HepG2 (cell line): Measurements from ENCODE around the gene MYL2. TPM values are rescaled to one million over a fixed set of nuclear protein-coding genes. Genes with fewer than 3 reads are reported as not detected.
A peak's percentile ranks its signal among the peaks of the same experiment; 100 is the strongest.

Experiments used
- AGO1 ChIP-seq: fragments of 200-400 bp; formaldehyde crosslinking; IDR thresholded peaks from 2 replicates; pipeline ENCODE4 v1.6.1; 2017; ENCODE audit warnings: mild to moderate bottlenecking, low read depth, low read length, moderate library complexity; ENCODE audit not compliant: poor library complexity, severe bottlenecking
- AHR ChIP-seq: IDR thresholded peaks from 2 replicates; pipeline ENCODE4 v1.6.1; 2018; ENCODE audit warnings: missing genetic modification reagents, missing compliant biosample characterization
- DMAP1 ChIP-seq: IDR thresholded peaks from 2 replicates; pipeline ENCODE4 v1.6.1; 2016
- GATA4 ChIP-seq: sonication (generic); IDR thresholded peaks from 2 replicates; pipeline ENCODE4 v1.6.1; 2016; ENCODE audit warnings: antibody characterized with exemption, low read depth, borderline replicate concordance
- KLF6 ChIP-seq: IDR thresholded peaks from 2 replicates; pipeline ENCODE4 v1.8.0; 2016; ENCODE audit warnings: missing biosample characterization, missing genetic modification reagents
- MIER2 ChIP-seq: IDR thresholded peaks from 2 replicates; pipeline ENCODE4 v1.6.1; 2016; ENCODE audit warnings: missing biosample characterization, missing genetic modification reagents
- NR3C1 ChIP-seq: sonication (generic); formaldehyde crosslinking; IDR thresholded peaks from 2 replicates; pipeline ENCODE4 v1.4.0; 2020; ENCODE audit warnings: missing genetic modification reagents
- PHF21A ChIP-seq: sonication (generic); formaldehyde crosslinking; IDR thresholded peaks from 2 replicates; pipeline ENCODE4 v1.5.0; 2020; ENCODE audit warnings: mild to moderate bottlenecking, missing genetic modification reagents
- RAD21 ChIP-seq: fragments of 450-650 bp; formaldehyde crosslinking; IDR thresholded peaks from 2 replicates; pipeline ENCODE4 v1.5.0; 2020; ENCODE audit warnings: mild to moderate bottlenecking
- REPIN1 ChIP-seq: sonication (generic); formaldehyde crosslinking; IDR thresholded peaks from 2 replicates; pipeline ENCODE4 v1.8.0; 2022; ENCODE audit warnings: missing genetic modification reagents, low read depth, mild to moderate bottlenecking, borderline replicate concordance
- SRSF9 ChIP-seq: fragments of 200-400 bp; formaldehyde crosslinking; IDR thresholded peaks from 2 replicates; pipeline ENCODE4 v1.6.1; 2018; ENCODE audit warnings: borderline replicate concordance, mild to moderate bottlenecking, low read depth, low read length; ENCODE audit not compliant: insufficient read depth, poor library complexity, severe bottlenecking
- TARDBP ChIP-seq: sonication (generic); formaldehyde crosslinking; IDR thresholded peaks from 2 replicates; pipeline ENCODE4 v1.8.0; 2022; ENCODE audit warnings: mild to moderate bottlenecking, missing genetic modification reagents
- TEAD3 ChIP-seq: optimal IDR thresholded peaks from 2 replicates; pipeline ENCODE3; 2016; ENCODE audit warnings: borderline replicate concordance
- ZNF451 ChIP-seq: sonication (generic); formaldehyde crosslinking; IDR thresholded peaks from 2 replicates; pipeline ENCODE4 v1.5.0; 2020; ENCODE audit warnings: mild to moderate bottlenecking, missing genetic modification reagents
- ZNF501 ChIP-seq: sonication (generic); formaldehyde crosslinking; IDR thresholded peaks from 2 replicates; pipeline ENCODE4 v1.5.1; 2020; ENCODE audit warnings: mild to moderate bottlenecking, moderate library complexity, missing genetic modification reagents
- ZNF503 ChIP-seq: sonication (generic); formaldehyde crosslinking; IDR thresholded peaks from 2 replicates; pipeline ENCODE4 v1.4.0; 2020; ENCODE audit warnings: missing genetic modification reagents
- ZNF629 ChIP-seq: sonication (generic); formaldehyde crosslinking; conservative IDR thresholded peaks from 2 replicates; pipeline ENCODE4 v1.5.0; 2020; ENCODE audit warnings: missing genetic modification reagents
- ZNF775 ChIP-seq: sonication (generic); formaldehyde crosslinking; IDR thresholded peaks from 2 replicates; pipeline ENCODE4 v1.4.0; 2020; ENCODE audit warnings: missing genetic modification reagents, mild to moderate bottlenecking, moderate library complexity, borderline replicate concordance
- polyA plus RNA-seq, 8 experiments: library from polyadenylated mRNA; depleted of rRNA in 3 of 8; stranded (reverse) in 7 of 8; unstranded in 1 of 8; fragments of >200 nt; fragmentation: Illumina TruSeq in 4 of 8; extraction: Trizol in 4 of 8; gene quantifications; 2 replicates each; pipeline versions ENCODE4 v1.2.1 to v1.2.3, GENCODE V29; 2011 to 2016; ENCODE audit warnings: low read depth in 4 of 8, missing spikeins in 1 of 8, mixed read lengths in 1 of 8; ENCODE audit not compliant: insufficient read depth in 1 of 8
- total RNA-seq, 5 experiments: library from RNA; depleted of rRNA; stranded (reverse); fragments of >200 nt; fragmentation: Illumina TruSeq; extraction: Trizol; gene quantifications; 2 replicates each; pipeline ENCODE4 v1.2.3, GENCODE V29; 2016; ENCODE audit warnings: low read depth in 1 of 5
- TF ChIP-seq, protein P1 (sequence below): sonication (generic); formaldehyde crosslinking; IDR thresholded peaks from 2 replicates; pipeline ENCODE4 v1.8.1; 2022; ENCODE audit warnings: mild to moderate bottlenecking, missing genetic modification reagents
- TF ChIP-seq, protein P2 (sequence below): sonication (generic); formaldehyde crosslinking; IDR thresholded peaks from 2 replicates; pipeline ENCODE4 v1.5.1; 2020; ENCODE audit warnings: mild to moderate bottlenecking, missing genetic modification reagents, moderate library complexity
- TF ChIP-seq, protein P3 (sequence below): sonication (generic); formaldehyde crosslinking; IDR thresholded peaks from 2 replicates; pipeline ENCODE4 v1.4.0; 2020; ENCODE audit warnings: missing genetic modification reagents

Gene MYL2
- total and polyA plus RNA-seq, 2 of the 13 experiments (the other 11 are each of a cell fraction or from before 2014, with no cell fraction given), result not detected

- TF ChIP-seq TARDBP (no peak), SRSF9 (no peak), KLF6 (CRISPR knock-in tag) (no peak), DMAP1 (CRISPR knock-in tag) (no peak), ZNF629 (CRISPR knock-in tag) (no peak), AGO1 (no peak), ZNF503 (no peak), ZNF501 (CRISPR knock-in tag) (0 out of 2 replicates have a peak, but pooled peaks have one; percentile 30), NR3C1 (no peak), ZNF775 (CRISPR knock-in tag) (no peak), RAD21 (peak; percentile 72), ZNF451 (CRISPR knock-in tag) (no peak), AHR (CRISPR knock-in tag) (0 out of 2 replicates have a peak, but pooled peaks have one; percentile 63), PHF21A (no peak), GATA4 (no peak), MIER2 (CRISPR knock-in tag) (no peak), REPIN1 (CRISPR knock-in tag) (no peak), TEAD3 (CRISPR knock-in tag) (peak; percentile 35)
- TF ChIP-seq, protein P1, sequence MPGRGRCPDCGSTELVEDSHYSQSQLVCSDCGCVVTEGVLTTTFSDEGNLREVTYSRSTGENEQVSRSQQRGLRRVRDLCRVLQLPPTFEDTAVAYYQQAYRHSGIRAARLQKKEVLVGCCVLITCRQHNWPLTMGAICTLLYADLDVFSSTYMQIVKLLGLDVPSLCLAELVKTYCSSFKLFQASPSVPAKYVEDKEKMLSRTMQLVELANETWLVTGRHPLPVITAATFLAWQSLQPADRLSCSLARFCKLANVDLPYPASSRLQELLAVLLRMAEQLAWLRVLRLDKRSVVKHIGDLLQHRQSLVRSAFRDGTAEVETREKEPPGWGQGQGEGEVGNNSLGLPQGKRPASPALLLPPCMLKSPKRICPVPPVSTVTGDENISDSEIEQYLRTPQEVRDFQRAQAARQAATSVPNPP, result no peak
- TF ChIP-seq, protein P2, sequence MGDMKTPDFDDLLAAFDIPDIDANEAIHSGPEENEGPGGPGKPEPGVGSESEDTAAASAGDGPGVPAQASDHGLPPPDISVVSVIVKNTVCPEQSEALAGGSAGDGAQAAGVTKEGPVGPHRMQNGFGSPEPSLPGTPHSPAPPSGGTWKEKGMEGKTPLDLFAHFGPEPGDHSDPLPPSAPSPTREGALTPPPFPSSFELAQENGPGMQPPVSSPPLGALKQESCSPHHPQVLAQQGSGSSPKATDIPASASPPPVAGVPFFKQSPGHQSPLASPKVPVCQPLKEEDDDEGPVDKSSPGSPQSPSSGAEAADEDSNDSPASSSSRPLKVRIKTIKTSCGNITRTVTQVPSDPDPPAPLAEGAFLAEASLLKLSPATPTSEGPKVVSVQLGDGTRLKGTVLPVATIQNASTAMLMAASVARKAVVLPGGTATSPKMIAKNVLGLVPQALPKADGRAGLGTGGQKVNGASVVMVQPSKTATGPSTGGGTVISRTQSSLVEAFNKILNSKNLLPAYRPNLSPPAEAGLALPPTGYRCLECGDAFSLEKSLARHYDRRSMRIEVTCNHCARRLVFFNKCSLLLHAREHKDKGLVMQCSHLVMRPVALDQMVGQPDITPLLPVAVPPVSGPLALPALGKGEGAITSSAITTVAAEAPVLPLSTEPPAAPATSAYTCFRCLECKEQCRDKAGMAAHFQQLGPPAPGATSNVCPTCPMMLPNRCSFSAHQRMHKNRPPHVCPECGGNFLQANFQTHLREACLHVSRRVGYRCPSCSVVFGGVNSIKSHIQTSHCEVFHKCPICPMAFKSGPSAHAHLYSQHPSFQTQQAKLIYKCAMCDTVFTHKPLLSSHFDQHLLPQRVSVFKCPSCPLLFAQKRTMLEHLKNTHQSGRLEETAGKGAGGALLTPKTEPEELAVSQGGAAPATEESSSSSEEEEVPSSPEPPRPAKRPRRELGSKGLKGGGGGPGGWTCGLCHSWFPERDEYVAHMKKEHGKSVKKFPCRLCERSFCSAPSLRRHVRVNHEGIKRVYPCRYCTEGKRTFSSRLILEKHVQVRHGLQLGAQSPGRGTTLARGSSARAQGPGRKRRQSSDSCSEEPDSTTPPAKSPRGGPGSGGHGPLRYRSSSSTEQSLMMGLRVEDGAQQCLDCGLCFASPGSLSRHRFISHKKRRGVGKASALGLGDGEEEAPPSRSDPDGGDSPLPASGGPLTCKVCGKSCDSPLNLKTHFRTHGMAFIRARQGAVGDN (CRISPR knock-in tag), result peak; percentile 30; the same call in 1 of the 2 replicates
- TF ChIP-seq, protein P3, sequence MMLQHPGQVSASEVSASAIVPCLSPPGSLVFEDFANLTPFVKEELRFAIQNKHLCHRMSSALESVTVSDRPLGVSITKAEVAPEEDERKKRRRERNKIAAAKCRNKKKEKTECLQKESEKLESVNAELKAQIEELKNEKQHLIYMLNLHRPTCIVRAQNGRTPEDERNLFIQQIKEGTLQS (CRISPR knock-in tag), result no peak
Observed at GRCh38 chr12:110937104-110937641, 16.8 kb upstream of the MYL2 start (continued).
